ENCODE results near the gene NEU4.

The NEU4 gene

DNA sequence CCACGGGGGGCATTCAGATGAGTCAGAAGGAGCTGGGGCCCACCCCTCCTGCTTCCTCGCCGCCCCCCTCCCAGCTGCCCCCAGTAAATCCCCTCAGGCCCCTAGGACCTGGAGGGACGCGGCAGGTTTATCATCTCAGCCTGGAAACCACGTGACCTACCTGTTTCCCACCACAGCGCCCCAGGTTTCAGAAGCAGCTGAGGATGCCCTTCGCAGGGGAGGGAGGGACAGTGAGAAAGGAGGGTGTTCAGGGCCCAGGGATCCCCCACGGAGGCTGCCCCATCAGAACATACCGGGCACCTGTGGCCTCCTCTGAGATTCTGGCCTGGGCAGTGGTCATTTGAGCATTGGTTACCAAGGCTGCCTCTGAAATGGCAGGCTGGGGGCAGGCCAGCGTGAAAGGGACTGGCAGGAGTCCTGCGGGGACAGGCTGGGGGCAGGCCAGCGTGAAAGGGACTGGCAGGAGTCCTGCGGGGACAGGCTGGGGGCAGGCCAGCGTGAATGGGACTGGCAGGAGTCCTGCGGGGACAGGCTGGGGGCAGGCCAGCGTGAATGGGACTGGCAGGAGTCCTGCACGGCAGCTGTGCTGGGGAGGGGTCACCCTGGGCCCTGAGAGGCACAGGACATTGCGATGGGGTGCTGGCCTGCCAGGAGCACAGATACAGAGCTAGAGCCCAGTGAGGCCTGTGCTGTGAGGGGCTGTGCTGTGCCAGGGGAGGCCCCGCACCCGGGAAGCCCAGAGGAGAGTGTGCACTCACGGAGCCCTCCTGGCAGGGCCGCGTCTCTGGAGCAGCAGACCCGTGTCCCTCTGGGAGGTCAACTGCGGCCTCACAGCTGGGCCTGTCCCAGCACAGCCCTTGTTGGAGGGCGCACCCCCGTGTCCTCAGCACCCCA is 1.6 kb downstream of the NEU4 start:
- DNase-seq (ENCODE audit: low spot score) = peak; percentile 21
- TF ChIP-seq CTCF (IDR thresholded peaks at IDR 0.05; ENCODE audit: extremely low read depth, insufficient read depth, missing control alignments) = no peak

GRCh38 chr2:241811201-241811951 is 2.4 kb downstream of the NEU4 start:
- TF ChIP-seq CTCF (IDR thresholded peaks at IDR 0.05; ENCODE audit: extremely low read depth, insufficient read depth, missing control alignments) = no peak
- peak; percentile 29 for DNase-seq (ENCODE audit: low spot score)
- in situ Hi-C loops (cut with MboI; ENCODE audit: low pct_unique_long_range_greater_than_20kb, low sequenced_read_pairs, unreplicated experiment) = no loop called here

More for the DNA sequence above, 1.6 kb downstream of the NEU4 start:
- in situ Hi-C loops (cut with MboI; ENCODE audit: low pct_unique_long_range_greater_than_20kb, low sequenced_read_pairs, unreplicated experiment) = no loop called here

- in situ Hi-C loops (cut with MboI; ENCODE audit: low pct_unique_long_range_greater_than_20kb, low sequenced_read_pairs, unreplicated experiment) = no loop called here
- TF ChIP-seq CTCF (IDR thresholded peaks at IDR 0.05; ENCODE audit: extremely low read depth, insufficient read depth, missing control alignments) = no peak
- DNase-seq (ENCODE audit: low spot score) = peak; percentile 21
Observed at GRCh38 chr2:241811952-241812729, 3.1 kb downstream of the NEU4 start.

DNA sequence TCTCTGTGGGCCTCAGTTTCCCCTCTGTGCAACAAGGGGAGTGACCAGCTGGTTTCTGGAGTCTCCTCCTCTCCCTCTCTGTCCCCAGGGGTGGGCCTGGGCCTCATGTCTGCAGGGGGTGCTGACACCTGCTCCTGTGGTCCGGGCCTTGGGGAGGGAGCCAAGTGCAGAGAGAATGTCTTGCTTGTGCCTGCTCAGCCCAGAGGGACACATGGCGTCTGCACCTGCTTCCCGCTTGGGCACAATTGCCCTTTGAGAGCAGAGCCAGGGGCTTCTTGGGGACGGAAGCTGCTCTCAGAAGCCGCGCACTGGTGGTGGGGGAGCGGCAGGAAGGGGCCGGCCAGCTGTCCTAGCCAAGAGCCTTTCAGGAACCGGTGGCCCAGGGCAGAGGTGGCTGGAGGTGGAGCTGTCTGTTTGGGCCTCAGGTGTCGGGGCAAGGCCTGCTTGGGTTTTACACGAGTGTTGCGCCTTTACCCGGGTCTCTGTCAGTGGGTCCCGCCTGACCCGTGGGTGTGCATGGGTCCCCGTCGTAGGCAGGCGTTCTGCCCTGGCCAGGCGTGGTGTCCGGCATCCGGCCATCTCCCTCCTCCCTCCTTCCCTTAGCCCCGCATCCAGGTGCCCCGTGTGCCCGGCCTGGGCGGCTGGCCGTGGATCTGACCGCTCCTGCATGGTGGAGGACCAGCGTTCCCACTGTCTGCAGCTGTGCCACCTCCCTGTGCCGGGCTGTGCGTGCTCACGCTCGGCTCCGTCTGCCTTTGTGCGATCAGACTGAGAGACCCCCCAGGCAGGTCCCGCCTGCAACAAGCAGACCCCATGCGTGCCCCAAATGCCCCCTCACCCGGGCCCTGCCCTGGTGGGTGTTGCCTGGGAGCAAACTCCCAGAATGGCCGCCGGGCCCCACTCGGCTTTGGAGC is 4.0 kb downstream of the NEU4 start:
- TF ChIP-seq CTCF (IDR thresholded peaks at IDR 0.05; ENCODE audit: extremely low read depth, insufficient read depth, missing control alignments) = no peak
- in situ Hi-C loops (cut with MboI; ENCODE audit: low pct_unique_long_range_greater_than_20kb, low sequenced_read_pairs, unreplicated experiment) = no loop called here
- peak; percentile 23 for DNase-seq (ENCODE audit: low spot score)

DNA sequence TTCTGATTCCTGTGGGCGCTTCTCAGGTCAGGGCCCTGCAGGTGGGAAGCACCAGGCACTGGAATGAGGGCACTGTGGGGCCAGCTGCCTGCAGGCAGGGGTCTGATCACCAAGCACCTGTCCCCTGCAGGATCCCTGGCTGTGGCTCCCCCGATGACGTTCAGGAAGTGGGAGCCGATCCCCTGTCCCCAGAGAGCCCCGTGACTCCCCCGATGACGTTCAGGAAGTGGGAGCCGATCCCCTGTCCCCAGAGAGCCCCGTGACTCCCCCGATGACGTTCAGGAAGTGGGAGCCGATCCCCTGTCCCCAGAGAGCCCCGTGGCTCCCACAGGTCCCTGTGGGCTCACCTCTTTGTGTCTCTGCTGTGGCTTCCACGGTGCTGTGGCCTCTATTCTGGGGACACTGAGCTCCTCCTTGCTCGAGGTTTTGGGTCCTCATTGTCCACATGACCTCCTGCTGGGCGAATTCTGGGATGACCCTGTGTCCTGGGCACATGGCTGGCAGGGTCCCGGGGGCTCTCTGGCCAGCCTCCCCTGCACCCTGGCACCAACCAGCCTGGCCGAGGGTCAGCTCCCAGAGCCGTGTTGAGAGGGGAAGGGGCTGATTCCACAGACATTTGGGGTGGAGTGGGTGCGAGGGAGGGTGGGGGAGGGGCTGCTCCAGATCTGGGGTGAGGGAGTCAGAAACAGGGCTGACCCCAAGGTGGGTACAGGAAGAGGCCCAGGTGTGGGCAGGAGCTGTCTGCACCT is 4.8 kb downstream of the NEU4 start:
- DNase-seq (ENCODE audit: low spot score) = peak; percentile 52
- no peak for TF ChIP-seq CTCF (IDR thresholded peaks at IDR 0.05; ENCODE audit: extremely low read depth, insufficient read depth, missing control alignments)
- in situ Hi-C loops (cut with MboI; ENCODE audit: low pct_unique_long_range_greater_than_20kb, low sequenced_read_pairs, unreplicated experiment) = no loop called here

All from GM13977 (cell line).